NK-92 (cell line): ENCODE results near the gene APOL1.
"Not testable (repeated sequence)": the region's sequence is repeated elsewhere in the genome, so short reads cannot be mapped to it uniquely, and the experiment has no call there.

Experiments
- DNase-seq: peaks from one replicate; lab custom pipeline; 2025; ENCODE audit not compliant: unreplicated experiment; lab: John Stamatoyannopoulos, UW

The APOL1 gene

GRCh38 chr22:36244522-36245391, 8.2 kb upstream of the APOL1 start:
- no peak for DNase-seq

- DNase-seq = no peak
Observed at GRCh38 chr22:36245805-36246356, 7.1 kb upstream of the APOL1 start.

GRCh38 chr22:36246718-36247117, 6.2 kb upstream of the APOL1 start:
- no peak for DNase-seq

GRCh38 chr22:36247955-36248354, 5.0 kb upstream of the APOL1 start:
- no peak for DNase-seq

GRCh38 chr22:36249160-36249559, 3.8 kb upstream of the APOL1 start:
- DNase-seq = no peak

- not testable (repeated sequence) for DNase-seq
Observed at GRCh38 chr22:36250292-36250960, 2.5 kb upstream of the APOL1 start.

- DNase-seq = not testable (repeated sequence)
Observed at GRCh38 chr22:36251979-36252608, 839 bp upstream of the APOL1 start.

GRCh38 chr22:36253523-36254490, 874 bp downstream of the APOL1 start:
- DNase-seq = no peak

GRCh38 chr22:36255572-36255971, 2.6 kb downstream of the APOL1 start:
- DNase-seq = not testable (repeated sequence)

- DNase-seq = no peak
Observed at GRCh38 chr22:36256478-36256877, 3.5 kb downstream of the APOL1 start.

GRCh38 chr22:36257308-36257707, 4.4 kb downstream of the APOL1 start:
- DNase-seq = no peak

GRCh38 chr22:36257948-36258670, 5.2 kb downstream of the APOL1 start:
- no peak for DNase-seq

GRCh38 chr22:36258701-36259614, 6.0 kb downstream of the APOL1 start:
- no peak for DNase-seq

GRCh38 chr22:36259615-36260300, 6.8 kb downstream of the APOL1 start:
- no peak for DNase-seq

- DNase-seq = not testable (repeated sequence)
Observed at GRCh38 chr22:36261675-36262074, 8.7 kb downstream of the APOL1 start.

GRCh38 chr22:36262307-36262706, 9.4 kb downstream of the APOL1 start:
- not testable (repeated sequence) for DNase-seq

- DNase-seq = not testable (repeated sequence)
Observed at GRCh38 chr22:36263216-36263673, 10.3 kb downstream of the APOL1 start.
